ENCODE data around the gene PCNT.

DNA sequence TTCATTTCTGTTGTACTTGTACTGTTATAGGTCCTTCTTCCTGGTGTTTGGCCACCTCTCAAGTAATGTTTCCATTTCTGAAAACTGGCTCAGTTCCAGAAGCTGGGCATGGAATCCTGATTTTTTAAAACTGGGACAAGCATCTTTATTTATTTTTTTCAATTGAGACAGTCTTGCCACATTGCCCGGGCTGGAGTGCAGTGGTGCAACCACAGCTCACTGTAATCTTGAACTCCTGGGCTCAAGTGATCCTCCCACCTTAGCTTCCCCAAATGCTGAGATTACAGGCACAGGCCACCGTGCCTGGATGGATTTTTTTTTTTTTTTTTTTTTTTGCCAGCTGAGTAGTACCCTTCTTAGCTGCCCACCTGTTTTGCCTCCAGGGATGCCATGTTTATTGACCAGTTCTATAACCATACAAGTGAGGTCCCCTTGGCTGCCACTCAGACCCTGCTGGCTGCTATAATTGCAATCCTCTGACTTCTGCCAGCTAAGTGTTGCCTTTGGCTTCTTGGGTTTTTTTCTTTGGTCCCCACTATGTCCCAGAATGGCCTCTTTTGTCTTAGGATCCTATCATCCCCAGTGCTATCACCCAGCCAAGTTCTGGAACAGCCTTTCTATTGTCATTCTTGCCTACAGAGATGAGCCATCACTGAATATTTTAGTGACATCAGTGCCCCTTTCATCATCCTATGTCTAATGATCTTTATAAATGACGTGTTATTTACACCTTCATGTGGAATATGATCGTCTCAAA lies 130.9 kb downstream of the PCNT start:
- TF ChIP-seq FOS (IDR thresholded peaks at IDR 0.05; ENCODE audit: borderline replicate concordance, extremely low read depth, insufficient read length) (no peak), MYC (IDR thresholded peaks at IDR 0.05; ENCODE audit: insufficient read depth, insufficient read length, insufficient replicate concordance, low read length, severe bottlenecking) (no peak), NFYB (IDR thresholded peaks at IDR 0.05; ENCODE audit: insufficient read depth, low read depth, low read length) (no peak), TCF7 (IDR thresholded peaks at IDR 0.05; ENCODE audit: borderline replicate concordance) (no peak), EZH2 (IDR thresholded peaks at IDR 0.05; ENCODE audit: borderline replicate concordance, control insufficient read depth, low read depth, low read length) (no peak), SMAD5 (IDR thresholded peaks at IDR 0.05; ENCODE audit: low read depth) (no peak)
- TF ChIP-seq, protein P1, sequence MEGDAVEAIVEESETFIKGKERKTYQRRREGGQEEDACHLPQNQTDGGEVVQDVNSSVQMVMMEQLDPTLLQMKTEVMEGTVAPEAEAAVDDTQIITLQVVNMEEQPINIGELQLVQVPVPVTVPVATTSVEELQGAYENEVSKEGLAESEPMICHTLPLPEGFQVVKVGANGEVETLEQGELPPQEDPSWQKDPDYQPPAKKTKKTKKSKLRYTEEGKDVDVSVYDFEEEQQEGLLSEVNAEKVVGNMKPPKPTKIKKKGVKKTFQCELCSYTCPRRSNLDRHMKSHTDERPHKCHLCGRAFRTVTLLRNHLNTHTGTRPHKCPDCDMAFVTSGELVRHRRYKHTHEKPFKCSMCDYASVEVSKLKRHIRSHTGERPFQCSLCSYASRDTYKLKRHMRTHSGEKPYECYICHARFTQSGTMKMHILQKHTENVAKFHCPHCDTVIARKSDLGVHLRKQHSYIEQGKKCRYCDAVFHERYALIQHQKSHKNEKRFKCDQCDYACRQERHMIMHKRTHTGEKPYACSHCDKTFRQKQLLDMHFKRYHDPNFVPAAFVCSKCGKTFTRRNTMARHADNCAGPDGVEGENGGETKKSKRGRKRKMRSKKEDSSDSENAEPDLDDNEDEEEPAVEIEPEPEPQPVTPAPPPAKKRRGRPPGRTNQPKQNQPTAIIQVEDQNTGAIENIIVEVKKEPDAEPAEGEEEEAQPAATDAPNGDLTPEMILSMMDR (IDR thresholded peaks at IDR 0.05 in 2 of 3, conservative IDR thresholded peaks at IDR 0.05 in 1 of 3; ENCODE audit: control insufficient read depth in 2 of 3, extremely low read depth in 1 of 3, insufficient read depth in 1 of 3, low read depth in 3 of 3, low read length in 3 of 3): no peak
- TF ChIP-seq, protein P2, sequence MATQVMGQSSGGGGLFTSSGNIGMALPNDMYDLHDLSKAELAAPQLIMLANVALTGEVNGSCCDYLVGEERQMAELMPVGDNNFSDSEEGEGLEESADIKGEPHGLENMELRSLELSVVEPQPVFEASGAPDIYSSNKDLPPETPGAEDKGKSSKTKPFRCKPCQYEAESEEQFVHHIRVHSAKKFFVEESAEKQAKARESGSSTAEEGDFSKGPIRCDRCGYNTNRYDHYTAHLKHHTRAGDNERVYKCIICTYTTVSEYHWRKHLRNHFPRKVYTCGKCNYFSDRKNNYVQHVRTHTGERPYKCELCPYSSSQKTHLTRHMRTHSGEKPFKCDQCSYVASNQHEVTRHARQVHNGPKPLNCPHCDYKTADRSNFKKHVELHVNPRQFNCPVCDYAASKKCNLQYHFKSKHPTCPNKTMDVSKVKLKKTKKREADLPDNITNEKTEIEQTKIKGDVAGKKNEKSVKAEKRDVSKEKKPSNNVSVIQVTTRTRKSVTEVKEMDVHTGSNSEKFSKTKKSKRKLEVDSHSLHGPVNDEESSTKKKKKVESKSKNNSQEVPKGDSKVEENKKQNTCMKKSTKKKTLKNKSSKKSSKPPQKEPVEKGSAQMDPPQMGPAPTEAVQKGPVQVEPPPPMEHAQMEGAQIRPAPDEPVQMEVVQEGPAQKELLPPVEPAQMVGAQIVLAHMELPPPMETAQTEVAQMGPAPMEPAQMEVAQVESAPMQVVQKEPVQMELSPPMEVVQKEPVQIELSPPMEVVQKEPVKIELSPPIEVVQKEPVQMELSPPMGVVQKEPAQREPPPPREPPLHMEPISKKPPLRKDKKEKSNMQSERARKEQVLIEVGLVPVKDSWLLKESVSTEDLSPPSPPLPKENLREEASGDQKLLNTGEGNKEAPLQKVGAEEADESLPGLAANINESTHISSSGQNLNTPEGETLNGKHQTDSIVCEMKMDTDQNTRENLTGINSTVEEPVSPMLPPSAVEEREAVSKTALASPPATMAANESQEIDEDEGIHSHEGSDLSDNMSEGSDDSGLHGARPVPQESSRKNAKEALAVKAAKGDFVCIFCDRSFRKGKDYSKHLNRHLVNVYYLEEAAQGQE (IDR thresholded peaks at IDR 0.05; ENCODE audit: low read depth, low read length): no peak
